ENCODE results near the gene PRRX1. TPM values are rescaled to one million over a fixed set of nuclear protein-coding genes. Genes with fewer than 3 reads are reported as not detected.

Gene PRRX1
- total and polyA plus RNA-seq, 2 of the 13 experiments (the other 11 are each of a cell fraction or from before 2014, with no cell fraction given): not detected

DNA sequence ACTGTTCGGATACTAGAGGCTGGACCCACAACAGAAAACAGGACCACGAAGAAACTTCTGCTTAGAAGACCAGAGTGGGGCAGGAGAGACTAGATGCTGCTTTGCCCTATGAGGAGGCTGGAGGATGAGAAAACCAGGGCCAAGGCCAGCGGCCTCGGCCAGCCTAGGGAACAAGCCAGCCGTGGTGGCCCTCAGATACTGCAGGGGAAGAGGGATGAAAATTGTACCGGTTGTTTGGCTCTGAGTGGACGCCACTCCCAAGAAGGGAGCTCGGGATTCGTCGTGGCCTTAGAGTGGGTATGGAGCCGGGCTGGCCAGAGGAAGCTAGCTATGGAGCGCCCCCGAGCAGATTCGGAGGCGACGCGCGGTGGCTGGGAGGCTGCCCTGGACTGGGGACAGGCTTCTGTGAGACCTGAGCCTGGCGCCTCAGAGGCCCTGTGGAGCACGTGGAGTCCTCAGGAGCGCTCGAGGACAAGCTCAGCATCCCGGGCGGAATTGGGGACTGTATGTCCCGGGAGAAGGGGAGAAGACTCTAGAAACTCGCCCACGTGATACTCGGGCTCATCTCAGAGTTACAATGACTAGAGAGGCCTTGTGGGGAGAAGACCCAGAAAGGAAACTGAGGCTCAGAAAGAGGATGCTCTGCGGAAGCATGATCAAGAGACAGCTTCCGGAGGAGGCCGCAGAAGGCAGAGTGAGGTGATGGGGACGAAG is 2.8 kb downstream of the PRRX1 start (continued):
- TF ChIP-seq, protein P1, sequence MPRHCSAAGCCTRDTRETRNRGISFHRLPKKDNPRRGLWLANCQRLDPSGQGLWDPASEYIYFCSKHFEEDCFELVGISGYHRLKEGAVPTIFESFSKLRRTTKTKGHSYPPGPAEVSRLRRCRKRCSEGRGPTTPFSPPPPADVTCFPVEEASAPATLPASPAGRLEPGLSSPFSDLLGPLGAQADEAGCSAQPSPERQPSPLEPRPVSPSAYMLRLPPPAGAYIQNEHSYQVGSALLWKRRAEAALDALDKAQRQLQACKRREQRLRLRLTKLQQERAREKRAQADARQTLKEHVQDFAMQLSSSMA (CRISPR knock-in tag; IDR thresholded peaks at IDR 0.05): no peak
- no peak for TF ChIP-seq RFXAP (CRISPR knock-in tag; IDR thresholded peaks at IDR 0.05; ENCODE audit: borderline replicate concordance)
- TF ChIP-seq ADNP (CRISPR knock-in tag; IDR thresholded peaks at IDR 0.05): no peak
- TF ChIP-seq, protein P2, sequence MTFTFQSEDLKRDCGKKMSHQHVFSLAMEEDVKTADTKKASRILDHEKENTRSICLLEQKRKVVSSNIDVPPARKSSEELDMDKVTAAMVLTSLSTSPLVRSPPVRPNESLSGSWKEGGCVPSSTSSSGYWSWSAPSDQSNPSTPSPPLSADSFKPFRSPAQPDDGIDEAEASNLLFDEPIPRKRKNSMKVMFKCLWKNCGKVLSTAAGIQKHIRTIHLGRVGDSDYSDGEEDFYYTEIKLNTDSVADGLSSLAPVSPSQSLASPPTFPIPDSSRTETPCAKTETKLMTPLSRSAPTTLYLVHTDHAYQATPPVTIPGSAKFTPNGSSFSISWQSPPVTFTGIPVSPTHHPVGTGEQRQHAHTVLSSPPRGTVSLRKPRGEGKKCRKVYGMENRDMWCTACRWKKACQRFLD (CRISPR knock-in tag; IDR thresholded peaks at IDR 0.05; ENCODE audit: borderline replicate concordance): no peak
- TF ChIP-seq ATF6 (CRISPR knock-in tag; conservative IDR thresholded peaks at IDR 0.05): no peak

- H3K27ac ChIP-seq (ENCODE audit: extremely low read length, insufficient read depth, low read length): no peak overlapping the region
- in situ Hi-C loops (cut with HindIII; ENCODE audit: extremely low pct_ligation_motif_present, low pct_unique_long_range_greater_than_20kb): no loop called here
Observed at GRCh38 chr1:170668209-170669106, 4.5 kb downstream of the PRRX1 start.

More at GRCh38 chr1:170668209-170669106, 4.5 kb downstream of the PRRX1 start:
- Histone ChIP-seq H3K4me3 (replicated peaks in 1 of 3; ENCODE audit: insufficient read depth in 1 of 3, low read depth in 2 of 3, low read length in 3 of 3) (no peak overlapping the region), H3K9ac (ENCODE audit: insufficient read depth, low read depth, low read length) (no peak overlapping the region), H4K20me1 (ENCODE audit: insufficient read depth, low read length) (no peaks in the 10 kb centered on the region), H3K4me2 (ENCODE audit: low read depth, low read length) (no peak overlapping the region), H3K79me2 (ENCODE audit: insufficient read depth, low read length) (no peaks in the 10 kb centered on the region), H3K4me1 (ENCODE audit: insufficient read depth, low read length) (no peaks in the 10 kb centered on the region), H3K9me3 (ENCODE audit: low read length) (no peaks in the 10 kb centered on the region), H3K36me3 (replicated peaks in 1 of 2; ENCODE audit: control insufficient read depth in 1 of 2, insufficient read depth in 2 of 2, low read length in 2 of 2) (no peaks in the 10 kb centered on the region), H2AFZ (ENCODE audit: low read length) (no peak overlapping the region), H3K27me3 (ENCODE audit: control insufficient read depth in 1 of 2, insufficient read depth in 2 of 2, low read length in 2 of 2) (peaks cover 3 to 70% of the 10 kb centered on the region in 2 experiments; a peak in 4 of 5 replicates)
- intact Hi-C loops (cut with micrococcal nuclease; ENCODE audit: unreplicated experiment): no loop called here
- POLR2A ChIA-PET: no interaction called here
- FAIRE-seq: no peak
- no peak for ATAC-seq
- CTCF ChIA-PET (ENCODE audit: low intra/inter-chr PET ratio, low total read pairs): no interaction called here
- TF ChIP-seq ZNF251 (CRISPR knock-in tag; IDR thresholded peaks at IDR 0.05) (no peak), CENPBD1 (CRISPR knock-in tag; IDR thresholded peaks at IDR 0.05; ENCODE audit: borderline replicate concordance, low read depth) (no peak)
- DNase-seq (ENCODE audit: low spot score): no peak
- 20% methylated on average over 32 of the region's 33 CpGs for WGBS (ENCODE audit: low lambda C conversion rate)
- no TSS peak for BruUV-seq (replicated peaks)

Data from HepG2 (cell line).